Naive thymus-derived CD8-positive, alpha-beta T cell (primary cell): ENCODE results near the gene KPNA1. TPM values are rescaled to one million over a fixed set of nuclear protein-coding genes. Genes with fewer than 3 reads are reported as not detected.

ENCODE experiments used
- ATAC-seq, 2 donors: fragments of 150-1000 bp; cut with Tn5 transposase in 1 of 2; sonication (Bioruptor Pico), chemical (Tn5 transposase) in 1 of 2; 1 replicate in 1 of 2; 2 replicates in 1 of 2; pipeline ENCODE4 v1.10.0; 2021; ENCODE audit warnings: mild to moderate bottlenecking in 2 of 2, moderate library complexity in 2 of 2
- POLR2A ChIA-PET: fragments of 350-600 bp; sonication (Branson Sonifier 250); formaldehyde crosslinking; loops from one replicate; lab custom pipeline; 2021; ENCODE audit warnings: antibody characterized with exemption; lab: Charles Lee
- DNase-seq, 10 donors: peaks; one replicate each; pipeline versions ENCODE4 v3.0.0 to v3.0.0-alpha.2; 2020 to 2022
- H3K27ac Mint-ChIP-seq, 10 donors: one replicate each; pipeline ENCODE4 v1.8.0; 2020 to 2022; ENCODE audit warnings: mild to moderate bottlenecking in 10 of 10, mixed read lengths in 10 of 10, moderate library complexity in 4 of 10, inconsistent platforms in 1 of 10
- H3K27me3 Mint-ChIP-seq, 5 donors: one replicate each; pipeline ENCODE4 v1.8.0; 2021 to 2022; ENCODE audit warnings: mixed read lengths in 5 of 5
- H3K36me3 Mint-ChIP-seq, 3 donors: one replicate each; pipeline ENCODE4 v1.8.0; 2020 to 2022; ENCODE audit warnings: mixed read lengths in 3 of 3, mild to moderate bottlenecking in 2 of 3, inconsistent platforms in 1 of 3
- H3K4me1 Mint-ChIP-seq, 4 donors: one replicate each; pipeline ENCODE4 v1.8.0; 2021 to 2022; ENCODE audit warnings: mixed read lengths in 4 of 4
- H3K4me3 Mint-ChIP-seq, 10 donors: one replicate each; pipeline ENCODE4 v1.8.0; 2020 to 2022; ENCODE audit warnings: mild to moderate bottlenecking in 10 of 10, mixed read lengths in 10 of 10, moderate library complexity in 6 of 10, inconsistent platforms in 1 of 10
- H3K9me3 Mint-ChIP-seq, 9 donors: one replicate each; pipeline ENCODE4 v1.8.0; 2020 to 2022; ENCODE audit warnings: mixed read lengths in 9 of 9, mild to moderate bottlenecking in 3 of 9, inconsistent platforms in 1 of 9, moderate library complexity in 1 of 9
- polyA plus RNA-seq, 3 donors: library from polyadenylated mRNA; unstranded; fragments of 300-500 nt; fragmentation: Illumina TruSeq; gene quantifications; one replicate each; pipeline ENCODE4 v1.2.3, GENCODE V29; 2021
- total RNA-seq, 8 experiments: library from RNA in 2 of 8; stranded (reverse) in 2 of 8; gene quantifications; one replicate each; pipeline ENCODE4 v1.2.3 and lab custom pipeline; 2021 to 2026

Gene KPNA1
- 10 to 100 TPM; 74.2 to 78.2 TPM for total RNA-seq
- 10 to 100 TPM; 36.9 to 49.5 (median 41.7) TPM for polyA plus RNA-seq
- total RNA-seq (lab: John Stamatoyannopoulos, UW), result 69.2 to 124 (median 107) reads per million in 6 experiments

DNA sequence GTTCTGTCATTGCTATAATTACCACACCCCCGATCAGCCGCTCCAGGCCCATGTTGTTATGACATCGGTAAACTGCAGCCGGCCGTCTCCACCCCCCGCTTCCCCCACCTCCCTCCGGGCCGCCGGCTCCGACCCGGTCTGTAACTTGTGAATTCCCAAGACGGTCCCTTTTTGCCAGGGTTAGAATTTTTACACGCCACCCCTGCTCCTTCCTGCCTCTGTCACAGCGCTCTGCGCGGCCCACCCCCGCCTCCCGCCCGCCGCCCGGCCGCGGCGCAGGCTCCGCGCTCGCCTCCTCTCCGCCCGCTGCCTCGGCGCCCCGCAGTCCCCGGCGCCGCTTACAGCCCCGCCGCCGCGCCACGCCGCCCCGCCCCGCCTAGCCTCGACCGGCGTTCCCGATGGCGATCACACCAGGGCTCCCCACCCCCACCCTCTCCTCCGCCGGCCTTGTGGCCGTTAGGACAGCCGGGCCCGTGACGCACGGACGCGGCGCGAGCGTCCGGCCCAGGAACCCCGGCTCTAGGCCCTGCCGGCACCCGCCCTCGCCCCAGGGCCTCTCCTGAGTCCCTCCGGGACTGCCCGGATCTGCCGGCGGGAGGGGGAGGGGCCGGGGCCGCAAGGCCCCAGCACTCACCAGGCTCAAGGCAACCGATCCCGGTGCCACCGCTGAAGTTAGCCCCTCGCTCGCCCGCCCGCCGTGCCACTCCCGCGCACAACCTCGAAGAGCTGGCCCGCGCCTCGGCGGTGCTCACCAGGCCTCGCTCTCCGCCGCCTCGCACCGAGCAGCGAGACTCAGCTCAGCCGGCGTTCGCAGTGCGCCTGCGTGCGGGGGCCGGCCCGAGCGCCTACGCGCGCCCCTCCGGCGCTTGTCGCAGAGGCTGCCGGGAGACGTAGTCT lies at the start of gene KPNA1:
KPNA1 (minus strand) TSS at position 817 of the 897 bp plus-strand sequence. CDS start 18,374 bp downstream, outside the sequence.
- ATAC-seq (peak; percentile 87 to 89), DNase-seq (peak; percentile 78 to 91 (median 87))
- Mint-ChIP-seq H3K27me3 (no peaks in the 10 kb centered on the region), H3K27ac (peak within 1 kb of the TSS; percentile 87 to 97 (median 93)), H3K36me3 (peaks cover 5 to 8% (median 7%) of the 10 kb centered on the region in 3 donors), H3K9me3 (peaks cover 0 to 11% (median 6%) of the 10 kb centered on the region in 9 donors), H3K4me1 (peaks cover 27 to 51% (median 45%) of the 10 kb centered on the region in 4 donors), H3K4me3 (peak within 1 kb of the TSS; percentile 82 to 95 (median 90))
- POLR2A ChIA-PET, result interaction anchor here (0.6 to 1.7 kb wide), 15 partner anchors 10 to 765 kb away, joined by 3 to 17 read pairs (median 4); partner anchors contain the start of genes FAM162A, GOLGB1, HSPBAP1 and MIX23

GRCh38 chr3:122564155-122564912 lies 49.6 kb upstream of the KPNA1 start, which contains the start of the genes DTX3L and PARP9:
DTX3L (plus strand) TSS chr3:122564338; CDS start chr3:122564427, 89 bp downstream.
PARP9 (minus strand) TSS chr3:122564300; CDS start chr3:122559620, 4,680 bp downstream.
- H3K4me1 Mint-ChIP-seq, result peaks cover 39 to 95% (median 84%) of the 10 kb centered on the region in 4 donors
- ATAC-seq (peak; percentile 90 to 93), DNase-seq (peak; percentile 64 to 86 (median 74))
- peak within 1 kb of the TSS; percentile 86 to 100 (median 96) for H3K4me3 Mint-ChIP-seq
- H3K27me3 Mint-ChIP-seq, result no peaks in the 10 kb centered on the region
- POLR2A ChIA-PET, result interaction anchor here (0.6 to 4.8 kb wide), 9 partner anchors 10 to 180 kb away, joined by 3 to 45 read pairs (median 3); partner anchors contain the start of genes FAM162A, PARP14, PARP15 and WDR5B
- H3K36me3 Mint-ChIP-seq, result peaks cover 0 to 42% (median 19%) of the 10 kb centered on the region in 3 donors
- no peaks in the 10 kb centered on the region for H3K9me3 Mint-ChIP-seq
- H3K27ac Mint-ChIP-seq, result peak within 1 kb of the TSS; percentile 86 to 100 (median 98)

GRCh38 chr3:122563717-122564025 lies 48.9 kb upstream of the KPNA1 start:
- POLR2A ChIA-PET, result interaction anchor here (0.9 to 4.8 kb wide), 5 partner anchors 11 to 180 kb away, joined by 3 to 45 read pairs (median 12); partner anchors contain the start of genes FAM162A, PARP14 and PARP15
- peaks cover 0 to 42% (median 17%) of the 10 kb centered on the region in 3 donors for H3K36me3 Mint-ChIP-seq
- H3K4me3 Mint-ChIP-seq, result peak overlapping the region; percentile 86 to 100 (median 96)
- H3K27ac Mint-ChIP-seq, result peak overlapping the region; percentile 86 to 100 (median 98)
- H3K9me3 Mint-ChIP-seq, result no peaks in the 10 kb centered on the region
- peaks cover 38 to 91% (median 79%) of the 10 kb centered on the region in 4 donors for H3K4me1 Mint-ChIP-seq
- ATAC-seq (peak; percentile 10), DNase-seq (no peak)
- no peaks in the 10 kb centered on the region for H3K27me3 Mint-ChIP-seq

GRCh38 chr3:122562923-122563716 lies 48.4 kb upstream of the KPNA1 start:
- H3K9me3 Mint-ChIP-seq, result no peaks in the 10 kb centered on the region
- POLR2A ChIA-PET, result interaction anchor here (1.6 to 4.8 kb wide), 3 partner anchors 12 to 117 kb away, joined by 3 to 45 read pairs (median 5); partner anchors contain the start of genes PARP14 and PARP15
- H3K4me3 Mint-ChIP-seq, result peak overlapping the region; percentile 86 to 100 (median 96)
- H3K27ac Mint-ChIP-seq, result peak overlapping the region; percentile 86 to 100 (median 98)
- no peak for ATAC-seq
- peaks cover 0 to 40% (median 16%) of the 10 kb centered on the region in 3 donors for H3K36me3 Mint-ChIP-seq
- H3K4me1 Mint-ChIP-seq, result peaks cover 35 to 85% (median 74%) of the 10 kb centered on the region in 4 donors
- no peaks in the 10 kb centered on the region for H3K27me3 Mint-ChIP-seq
- DNase-seq, result no peak

GRCh38 chr3:122560680-122561079 lies 45.9 kb upstream of the KPNA1 start:
- Mint-ChIP-seq H3K27me3 (no peaks in the 10 kb centered on the region), H3K4me1 (peaks cover 26 to 63% (median 54%) of the 10 kb centered on the region in 4 donors), H3K27ac (peak overlapping the region; percentile 29 to 98 (median 53)), H3K36me3 (peaks cover 0 to 41% (median 16%) of the 10 kb centered on the region in 3 donors), H3K4me3 (peak overlapping the region in 5 of 10 donors; percentile 7 to 65 (median 22)), H3K9me3 (no peaks in the 10 kb centered on the region)
- POLR2A ChIA-PET, result interaction anchor here (1.2 kb wide), 1 partner anchor 119 kb away, joined by 8 read pairs; no protein-coding TSS in a partner anchor
- ATAC-seq (peak; percentile 18), DNase-seq (peak; percentile 8 to 80 (median 58))

DNA sequence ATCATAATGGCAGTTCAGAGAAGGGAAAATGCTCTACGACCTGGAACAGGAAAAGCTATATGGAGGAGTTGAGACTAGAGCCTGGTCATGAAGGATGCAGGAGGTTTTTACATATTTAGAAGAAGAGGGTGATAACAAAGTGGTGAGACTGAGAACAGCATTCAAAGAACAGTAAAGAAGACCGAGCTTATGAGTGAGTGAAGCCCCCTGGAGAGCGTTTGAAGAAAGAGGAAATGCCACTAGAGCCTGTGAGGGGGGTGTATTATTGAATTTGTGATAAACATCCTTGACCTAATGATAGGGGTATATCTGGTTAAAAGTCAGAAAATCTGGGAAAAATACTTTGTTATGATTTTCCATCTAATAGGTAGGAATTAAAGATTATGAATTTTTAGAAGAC lies 45.2 kb upstream of the KPNA1 start:
- Mint-ChIP-seq H3K27me3 (no peaks in the 10 kb centered on the region), H3K9me3 (no peaks in the 10 kb centered on the region), H3K4me1 (peaks cover 24 to 56% (median 54%) of the 10 kb centered on the region in 4 donors), H3K27ac (peak overlapping the region in 3 of 10 donors; percentile 8 to 34 (median 9)), H3K36me3 (peaks cover 0 to 49% (median 24%) of the 10 kb centered on the region in 3 donors), H3K4me3 (no peak overlapping the region)
- DNase-seq (no peak), ATAC-seq (no peak)
- POLR2A ChIA-PET, result no interaction called here

GRCh38 chr3:122558605-122559004 lies 43.9 kb upstream of the KPNA1 start:
- no peak for ATAC-seq
- Mint-ChIP-seq H3K4me1 (peaks cover 27 to 53% (median 52%) of the 10 kb centered on the region in 4 donors), H3K36me3 (peaks cover 0 to 61% (median 25%) of the 10 kb centered on the region in 3 donors), H3K27ac (no peak overlapping the region), H3K9me3 (no peaks in the 10 kb centered on the region), H3K27me3 (no peaks in the 10 kb centered on the region), H3K4me3 (no peak overlapping the region)
- POLR2A ChIA-PET, result interaction anchor here (0.9 kb wide), 1 partner anchor 120 kb away, joined by 4 read pairs; no protein-coding TSS in a partner anchor
- no peak for DNase-seq

DNA sequence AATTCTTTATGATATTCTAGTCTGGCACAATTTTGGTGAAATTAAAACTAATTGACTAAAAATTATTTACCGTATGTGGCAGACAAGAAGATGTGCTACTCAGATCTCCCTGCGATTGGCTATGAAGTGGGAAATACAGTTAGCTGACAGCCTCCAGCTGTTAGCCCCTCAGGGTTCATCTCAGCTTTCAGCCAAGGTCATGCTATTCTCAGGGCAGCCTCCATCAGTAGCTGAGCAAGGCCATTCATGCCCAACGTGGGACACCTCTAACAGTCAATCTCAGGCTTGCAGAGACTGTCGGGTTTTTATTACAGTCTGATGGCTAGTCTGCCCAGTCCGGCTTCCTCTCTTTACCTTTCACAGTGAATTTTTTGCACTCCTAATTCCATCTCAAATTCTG lies 42.6 kb upstream of the KPNA1 start:
- H3K27ac Mint-ChIP-seq, result peak overlapping the region in 1 of 10 donors; percentile 84

GRCh38 chr3:122555275-122556071 lies 40.7 kb upstream of the KPNA1 start:
- Mint-ChIP-seq H3K4me1 (peaks cover 14 to 36% (median 28%) of the 10 kb centered on the region in 4 donors), H3K4me3 (no peak overlapping the region), H3K36me3 (peaks cover 6 to 89% (median 37%) of the 10 kb centered on the region in 3 donors), H3K9me3 (no peaks in the 10 kb centered on the region), H3K27me3 (no peaks in the 10 kb centered on the region), H3K27ac (peak overlapping the region in 1 of 10 donors; percentile 72)
- ATAC-seq, result no peak
- DNase-seq, result no peak
- POLR2A ChIA-PET, result interaction anchor here (0.9 kb wide), 1 partner anchor 41 kb away, joined by 4 read pairs; the partner anchor contains the start of gene KPNA1

More for the DNA sequence above, 42.6 kb upstream of the KPNA1 start:
- Mint-ChIP-seq H3K4me1 (peaks cover 25 to 49% (median 46%) of the 10 kb centered on the region in 4 donors), H3K4me3 (no peak overlapping the region), H3K9me3 (no peaks in the 10 kb centered on the region), H3K27me3 (no peaks in the 10 kb centered on the region), H3K36me3 (peaks cover 0 to 72% (median 31%) of the 10 kb centered on the region in 3 donors)
- ATAC-seq (no peak), DNase-seq (no peak)
- POLR2A ChIA-PET, result no interaction called here

GRCh38 chr3:122553171-122553570 lies 38.4 kb upstream of the KPNA1 start:
- H3K36me3 Mint-ChIP-seq, result peaks cover 6 to 96% (median 36%) of the 10 kb centered on the region in 3 donors
- H3K4me1 Mint-ChIP-seq, result peaks cover 7 to 26% (median 17%) of the 10 kb centered on the region in 4 donors
- H3K4me3 Mint-ChIP-seq, result no peak overlapping the region
- POLR2A ChIA-PET, result no interaction called here
- DNase-seq (no peak), ATAC-seq (no peak)
- H3K27ac Mint-ChIP-seq, result peak overlapping the region in 1 of 10 donors; percentile 6
- no peaks in the 10 kb centered on the region for H3K9me3 Mint-ChIP-seq
- no peaks in the 10 kb centered on the region for H3K27me3 Mint-ChIP-seq
